ENCODE data around the gene RIOK1. TPM values are rescaled to one million over a fixed set of nuclear protein-coding genes. Genes with fewer than 3 reads are reported as not detected.

RIOK1 gene
- total RNA-seq, 1 experiment from 2014 or later, result 39.0 TPM

DNA sequence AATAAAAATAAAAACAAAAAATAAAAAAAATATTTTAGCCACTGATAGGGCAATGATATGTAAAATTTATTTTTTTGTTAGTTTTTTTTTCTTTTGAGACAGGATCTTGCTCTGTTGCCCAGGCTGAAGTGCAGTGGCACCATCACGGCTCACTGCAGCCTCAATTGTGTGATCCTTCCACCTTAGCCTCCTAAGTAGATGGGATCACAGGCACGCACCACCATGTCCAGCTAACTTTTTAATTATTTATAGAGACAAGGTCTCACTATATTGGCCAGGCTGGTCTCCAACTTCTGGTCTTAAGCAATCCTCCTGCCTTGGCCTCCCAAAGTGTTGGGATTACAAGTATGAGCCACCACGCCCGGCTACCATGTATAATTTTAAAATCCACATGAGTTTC, 59.4 kb downstream of the RIOK1 start:
- Histone ChIP-seq H3K27ac (ENCODE audit: low read depth, low read length) (no peak overlapping the region), H3K9me3 (ENCODE audit: control insufficient read depth in 1 of 2, insufficient read depth in 1 of 2, low read depth in 1 of 2, low read length in 2 of 2) (no peaks in the 10 kb centered on the region), H3K9ac (ENCODE audit: low read length) (no peak overlapping the region), H3K4me1 (ENCODE audit: control insufficient read depth in 1 of 2, insufficient read depth in 2 of 2, low read length in 2 of 2) (no peaks in the 10 kb centered on the region), H3K9me2 (ENCODE audit: insufficient read depth) (no peaks in the 10 kb centered on the region), H3K79me2 (ENCODE audit: insufficient read depth, low read length) (no peaks in the 10 kb centered on the region), H3K4me3 (replicated peaks in 1 of 2; ENCODE audit: low read depth in 1 of 2, low read length in 2 of 2) (no peak overlapping the region), H3K27me3 (ENCODE audit: insufficient read depth, low read length) (no peaks in the 10 kb centered on the region), H2AFZ (ENCODE audit: low read depth, low read length, poor library complexity, severe bottlenecking) (no peak overlapping the region), H3K36me3 (ENCODE audit: control insufficient read depth in 1 of 2, insufficient read depth in 2 of 2, low read length in 2 of 2) (no peaks in the 10 kb centered on the region), H4K20me1 (ENCODE audit: insufficient read depth) (no peaks in the 10 kb centered on the region), H3K4me2 (ENCODE audit: low read length) (no peak overlapping the region)
- no TSS peak for BruUV-seq (replicated peaks)
- DNase-seq (ENCODE audit: low read depth, low spot score), result no peak
- no peak for ATAC-seq
- intact Hi-C loops (cut with micrococcal nuclease), result no loop called here
- CTCF ChIA-PET, result no interaction called here
- POLR2A ChIA-PET, result no interaction called here
- TF ChIP-seq, protein P1, sequence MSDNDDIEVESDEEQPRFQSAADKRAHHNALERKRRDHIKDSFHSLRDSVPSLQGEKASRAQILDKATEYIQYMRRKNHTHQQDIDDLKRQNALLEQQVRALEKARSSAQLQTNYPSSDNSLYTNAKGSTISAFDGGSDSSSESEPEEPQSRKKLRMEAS (IDR thresholded peaks at IDR 0.05), result no peak
- TF ChIP-seq CBX3 (IDR thresholded peaks at IDR 0.05; ENCODE audit: low read depth), result no peak
- TF ChIP-seq EZH2 (IDR thresholded peaks at IDR 0.05), result no peak
- TF ChIP-seq POLR2A (IDR thresholded peaks at IDR 0.05; ENCODE audit: borderline replicate concordance, extremely low read depth, insufficient read depth, insufficient read length), result no peak
- TF ChIP-seq ZNF274 (IDR thresholded peaks at IDR 0.05; ENCODE audit: low read depth, low read length), result no peak
- TF ChIP-seq ZFX (IDR thresholded peaks at IDR 0.05), result no peak
- TF ChIP-seq ELF1 (IDR thresholded peaks at IDR 0.05; ENCODE audit: borderline replicate concordance, low read depth), result no peak
- TF ChIP-seq, protein P2, sequence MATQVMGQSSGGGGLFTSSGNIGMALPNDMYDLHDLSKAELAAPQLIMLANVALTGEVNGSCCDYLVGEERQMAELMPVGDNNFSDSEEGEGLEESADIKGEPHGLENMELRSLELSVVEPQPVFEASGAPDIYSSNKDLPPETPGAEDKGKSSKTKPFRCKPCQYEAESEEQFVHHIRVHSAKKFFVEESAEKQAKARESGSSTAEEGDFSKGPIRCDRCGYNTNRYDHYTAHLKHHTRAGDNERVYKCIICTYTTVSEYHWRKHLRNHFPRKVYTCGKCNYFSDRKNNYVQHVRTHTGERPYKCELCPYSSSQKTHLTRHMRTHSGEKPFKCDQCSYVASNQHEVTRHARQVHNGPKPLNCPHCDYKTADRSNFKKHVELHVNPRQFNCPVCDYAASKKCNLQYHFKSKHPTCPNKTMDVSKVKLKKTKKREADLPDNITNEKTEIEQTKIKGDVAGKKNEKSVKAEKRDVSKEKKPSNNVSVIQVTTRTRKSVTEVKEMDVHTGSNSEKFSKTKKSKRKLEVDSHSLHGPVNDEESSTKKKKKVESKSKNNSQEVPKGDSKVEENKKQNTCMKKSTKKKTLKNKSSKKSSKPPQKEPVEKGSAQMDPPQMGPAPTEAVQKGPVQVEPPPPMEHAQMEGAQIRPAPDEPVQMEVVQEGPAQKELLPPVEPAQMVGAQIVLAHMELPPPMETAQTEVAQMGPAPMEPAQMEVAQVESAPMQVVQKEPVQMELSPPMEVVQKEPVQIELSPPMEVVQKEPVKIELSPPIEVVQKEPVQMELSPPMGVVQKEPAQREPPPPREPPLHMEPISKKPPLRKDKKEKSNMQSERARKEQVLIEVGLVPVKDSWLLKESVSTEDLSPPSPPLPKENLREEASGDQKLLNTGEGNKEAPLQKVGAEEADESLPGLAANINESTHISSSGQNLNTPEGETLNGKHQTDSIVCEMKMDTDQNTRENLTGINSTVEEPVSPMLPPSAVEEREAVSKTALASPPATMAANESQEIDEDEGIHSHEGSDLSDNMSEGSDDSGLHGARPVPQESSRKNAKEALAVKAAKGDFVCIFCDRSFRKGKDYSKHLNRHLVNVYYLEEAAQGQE (IDR thresholded peaks at IDR 0.05; ENCODE audit: low read depth), result no peak
- TF ChIP-seq JUND (IDR thresholded peaks at IDR 0.05), result no peak
- no peak for TF ChIP-seq SRF (IDR thresholded peaks at IDR 0.05; ENCODE audit: low read depth)
- no peak for TF ChIP-seq SP1 (IDR thresholded peaks at IDR 0.05; ENCODE audit: low read depth)
- TF ChIP-seq SIN3A (IDR thresholded peaks at IDR 0.05; ENCODE audit: low read depth), result no peak
- TF ChIP-seq, protein P3, sequence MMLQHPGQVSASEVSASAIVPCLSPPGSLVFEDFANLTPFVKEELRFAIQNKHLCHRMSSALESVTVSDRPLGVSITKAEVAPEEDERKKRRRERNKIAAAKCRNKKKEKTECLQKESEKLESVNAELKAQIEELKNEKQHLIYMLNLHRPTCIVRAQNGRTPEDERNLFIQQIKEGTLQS (IDR thresholded peaks at IDR 0.05), result no peak
- TF ChIP-seq EZH2phosphoT487 (IDR thresholded peaks at IDR 0.05; ENCODE audit: borderline replicate concordance), result no peak
- no peak for TF ChIP-seq TCF7L2 (IDR thresholded peaks at IDR 0.05; ENCODE audit: borderline replicate concordance, extremely low read depth, insufficient read depth, insufficient read length)
- TF ChIP-seq EGR1 (IDR thresholded peaks at IDR 0.05; ENCODE audit: low read depth), result no peak
- TF ChIP-seq CEBPB (IDR thresholded peaks at IDR 0.05; ENCODE audit: low read depth), result no peak
- TF ChIP-seq, protein P4, sequence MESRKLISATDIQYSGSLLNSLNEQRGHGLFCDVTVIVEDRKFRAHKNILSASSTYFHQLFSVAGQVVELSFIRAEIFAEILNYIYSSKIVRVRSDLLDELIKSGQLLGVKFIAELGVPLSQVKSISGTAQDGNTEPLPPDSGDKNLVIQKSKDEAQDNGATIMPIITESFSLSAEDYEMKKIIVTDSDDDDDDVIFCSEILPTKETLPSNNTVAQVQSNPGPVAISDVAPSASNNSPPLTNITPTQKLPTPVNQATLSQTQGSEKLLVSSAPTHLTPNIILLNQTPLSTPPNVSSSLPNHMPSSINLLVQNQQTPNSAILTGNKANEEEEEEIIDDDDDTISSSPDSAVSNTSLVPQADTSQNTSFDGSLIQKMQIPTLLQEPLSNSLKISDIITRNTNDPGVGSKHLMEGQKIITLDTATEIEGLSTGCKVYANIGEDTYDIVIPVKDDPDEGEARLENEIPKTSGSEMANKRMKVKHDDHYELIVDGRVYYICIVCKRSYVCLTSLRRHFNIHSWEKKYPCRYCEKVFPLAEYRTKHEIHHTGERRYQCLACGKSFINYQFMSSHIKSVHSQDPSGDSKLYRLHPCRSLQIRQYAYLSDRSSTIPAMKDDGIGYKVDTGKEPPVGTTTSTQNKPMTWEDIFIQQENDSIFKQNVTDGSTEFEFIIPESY (IDR thresholded peaks at IDR 0.05; ENCODE audit: extremely low read depth, insufficient replicate concordance, low read length), result no peak
- no peak for TF ChIP-seq RAD21 (IDR thresholded peaks at IDR 0.05; ENCODE audit: low read depth)
- RAD21 ChIA-PET (ENCODE audit: low non-redundant PET in 1 of 2, low total read pairs in 2 of 2, uncharacterized antibody in 2 of 2, unreplicated experiment in 2 of 2), result no interaction called here
